ENCODE measurements around the gene PSME3. TPM values are rescaled to one million over a fixed set of nuclear protein-coding genes. Genes with fewer than 3 reads are reported as not detected.

The PSME3 gene
- total RNA-seq, 1 experiment from 2014 or later, result 163 TPM

DNA sequence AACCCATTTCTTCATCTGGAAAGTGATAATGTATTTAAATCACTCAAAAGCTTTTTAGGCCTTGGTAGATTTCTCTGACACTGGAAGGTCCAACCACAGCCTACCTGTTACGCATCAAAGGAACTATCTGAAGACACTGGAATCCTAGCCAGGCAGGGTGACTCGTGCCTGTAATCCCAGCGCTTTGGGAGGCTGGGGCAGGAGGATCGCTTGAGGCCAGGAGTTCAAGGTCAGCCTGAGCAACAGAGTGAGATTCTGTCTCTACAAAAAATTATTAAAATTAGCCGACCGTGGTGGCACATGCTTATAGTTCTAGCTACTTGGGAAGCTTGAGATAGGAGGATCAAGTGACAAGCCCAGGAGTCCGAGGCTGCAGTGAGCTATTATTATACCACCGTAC lies 49.0 kb downstream of the PSME3 start:
- DNase-seq (ENCODE audit: low read depth, low spot score) (no peak), ATAC-seq (no peak)
- Histone ChIP-seq H3K4me1 (ENCODE audit: control insufficient read depth in 1 of 2, insufficient read depth in 2 of 2, low read length in 2 of 2) (no peaks in the 10 kb centered on the region; a peak in 1 of 4 replicates), H4K20me1 (ENCODE audit: insufficient read depth) (no peaks in the 10 kb centered on the region), H3K36me3 (ENCODE audit: control insufficient read depth in 1 of 2, insufficient read depth in 2 of 2, low read length in 2 of 2) (no peaks in the 10 kb centered on the region), H3K79me2 (ENCODE audit: insufficient read depth, low read length) (no peaks in the 10 kb centered on the region), H3K4me2 (ENCODE audit: low read length) (no peak overlapping the region), H3K4me3 (replicated peaks in 1 of 2; ENCODE audit: low read depth in 1 of 2, low read length in 2 of 2) (no peak overlapping the region), H3K9ac (ENCODE audit: low read length) (no peak overlapping the region), H3K27ac (ENCODE audit: low read depth, low read length) (no peak overlapping the region), H3K9me3 (ENCODE audit: control insufficient read depth in 1 of 2, insufficient read depth in 1 of 2, low read depth in 1 of 2, low read length in 2 of 2) (no peaks in the 10 kb centered on the region), H2AFZ (ENCODE audit: low read depth, low read length, poor library complexity, severe bottlenecking) (no peak overlapping the region), H3K9me2 (ENCODE audit: insufficient read depth) (no peaks in the 10 kb centered on the region), H3K27me3 (ENCODE audit: insufficient read depth, low read length) (no peaks in the 10 kb centered on the region)
- CTCF ChIA-PET, result no interaction called here
- TF ChIP-seq ZNF274 (IDR thresholded peaks at IDR 0.05; ENCODE audit: low read depth, low read length) (no peak), SIN3A (IDR thresholded peaks at IDR 0.05; ENCODE audit: low read depth) (no peak), POLR2A (IDR thresholded peaks at IDR 0.05; ENCODE audit: borderline replicate concordance, extremely low read depth, insufficient read depth, insufficient read length) (no peak), EZH2phosphoT487 (IDR thresholded peaks at IDR 0.05; ENCODE audit: borderline replicate concordance) (no peak), CBX3 (IDR thresholded peaks at IDR 0.05; ENCODE audit: low read depth) (no peak), FOSL1 (IDR thresholded peaks at IDR 0.05; ENCODE audit: low read depth) (no peak), EGR1 (IDR thresholded peaks at IDR 0.05; ENCODE audit: low read depth) (no peak), RAD21 (IDR thresholded peaks at IDR 0.05; ENCODE audit: low read depth) (no peak), POLR2AphosphoS5 (IDR thresholded peaks at IDR 0.05; ENCODE audit: low read depth, low read length) (no peak), TCF7L2 (IDR thresholded peaks at IDR 0.05; ENCODE audit: borderline replicate concordance, extremely low read depth, insufficient read depth, insufficient read length) (no peak), ZFX (IDR thresholded peaks at IDR 0.05) (no peak), YY1 (IDR thresholded peaks at IDR 0.05; ENCODE audit: extremely low read depth, insufficient replicate concordance, low read depth, low read length) (no peak), SP1 (IDR thresholded peaks at IDR 0.05; ENCODE audit: low read depth) (no peak), CEBPB (IDR thresholded peaks at IDR 0.05; ENCODE audit: low read depth) (no peak), JUND (IDR thresholded peaks at IDR 0.05) (no peak), EZH2 (IDR thresholded peaks at IDR 0.05) (no peak)
- TF ChIP-seq, protein P1, sequence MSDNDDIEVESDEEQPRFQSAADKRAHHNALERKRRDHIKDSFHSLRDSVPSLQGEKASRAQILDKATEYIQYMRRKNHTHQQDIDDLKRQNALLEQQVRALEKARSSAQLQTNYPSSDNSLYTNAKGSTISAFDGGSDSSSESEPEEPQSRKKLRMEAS (IDR thresholded peaks at IDR 0.05), result no peak
- TF ChIP-seq, protein P2, sequence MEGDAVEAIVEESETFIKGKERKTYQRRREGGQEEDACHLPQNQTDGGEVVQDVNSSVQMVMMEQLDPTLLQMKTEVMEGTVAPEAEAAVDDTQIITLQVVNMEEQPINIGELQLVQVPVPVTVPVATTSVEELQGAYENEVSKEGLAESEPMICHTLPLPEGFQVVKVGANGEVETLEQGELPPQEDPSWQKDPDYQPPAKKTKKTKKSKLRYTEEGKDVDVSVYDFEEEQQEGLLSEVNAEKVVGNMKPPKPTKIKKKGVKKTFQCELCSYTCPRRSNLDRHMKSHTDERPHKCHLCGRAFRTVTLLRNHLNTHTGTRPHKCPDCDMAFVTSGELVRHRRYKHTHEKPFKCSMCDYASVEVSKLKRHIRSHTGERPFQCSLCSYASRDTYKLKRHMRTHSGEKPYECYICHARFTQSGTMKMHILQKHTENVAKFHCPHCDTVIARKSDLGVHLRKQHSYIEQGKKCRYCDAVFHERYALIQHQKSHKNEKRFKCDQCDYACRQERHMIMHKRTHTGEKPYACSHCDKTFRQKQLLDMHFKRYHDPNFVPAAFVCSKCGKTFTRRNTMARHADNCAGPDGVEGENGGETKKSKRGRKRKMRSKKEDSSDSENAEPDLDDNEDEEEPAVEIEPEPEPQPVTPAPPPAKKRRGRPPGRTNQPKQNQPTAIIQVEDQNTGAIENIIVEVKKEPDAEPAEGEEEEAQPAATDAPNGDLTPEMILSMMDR (IDR thresholded peaks at IDR 0.05 in 2 of 3, conservative IDR thresholded peaks at IDR 0.05 in 1 of 3; ENCODE audit: borderline replicate concordance in 1 of 3, insufficient read depth in 1 of 3, low read depth in 2 of 3, low read length in 2 of 3), result no peak
- TF ChIP-seq, protein P3, sequence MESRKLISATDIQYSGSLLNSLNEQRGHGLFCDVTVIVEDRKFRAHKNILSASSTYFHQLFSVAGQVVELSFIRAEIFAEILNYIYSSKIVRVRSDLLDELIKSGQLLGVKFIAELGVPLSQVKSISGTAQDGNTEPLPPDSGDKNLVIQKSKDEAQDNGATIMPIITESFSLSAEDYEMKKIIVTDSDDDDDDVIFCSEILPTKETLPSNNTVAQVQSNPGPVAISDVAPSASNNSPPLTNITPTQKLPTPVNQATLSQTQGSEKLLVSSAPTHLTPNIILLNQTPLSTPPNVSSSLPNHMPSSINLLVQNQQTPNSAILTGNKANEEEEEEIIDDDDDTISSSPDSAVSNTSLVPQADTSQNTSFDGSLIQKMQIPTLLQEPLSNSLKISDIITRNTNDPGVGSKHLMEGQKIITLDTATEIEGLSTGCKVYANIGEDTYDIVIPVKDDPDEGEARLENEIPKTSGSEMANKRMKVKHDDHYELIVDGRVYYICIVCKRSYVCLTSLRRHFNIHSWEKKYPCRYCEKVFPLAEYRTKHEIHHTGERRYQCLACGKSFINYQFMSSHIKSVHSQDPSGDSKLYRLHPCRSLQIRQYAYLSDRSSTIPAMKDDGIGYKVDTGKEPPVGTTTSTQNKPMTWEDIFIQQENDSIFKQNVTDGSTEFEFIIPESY (IDR thresholded peaks at IDR 0.05; ENCODE audit: extremely low read depth, insufficient replicate concordance, low read length), result no peak
- TF ChIP-seq, protein P4, sequence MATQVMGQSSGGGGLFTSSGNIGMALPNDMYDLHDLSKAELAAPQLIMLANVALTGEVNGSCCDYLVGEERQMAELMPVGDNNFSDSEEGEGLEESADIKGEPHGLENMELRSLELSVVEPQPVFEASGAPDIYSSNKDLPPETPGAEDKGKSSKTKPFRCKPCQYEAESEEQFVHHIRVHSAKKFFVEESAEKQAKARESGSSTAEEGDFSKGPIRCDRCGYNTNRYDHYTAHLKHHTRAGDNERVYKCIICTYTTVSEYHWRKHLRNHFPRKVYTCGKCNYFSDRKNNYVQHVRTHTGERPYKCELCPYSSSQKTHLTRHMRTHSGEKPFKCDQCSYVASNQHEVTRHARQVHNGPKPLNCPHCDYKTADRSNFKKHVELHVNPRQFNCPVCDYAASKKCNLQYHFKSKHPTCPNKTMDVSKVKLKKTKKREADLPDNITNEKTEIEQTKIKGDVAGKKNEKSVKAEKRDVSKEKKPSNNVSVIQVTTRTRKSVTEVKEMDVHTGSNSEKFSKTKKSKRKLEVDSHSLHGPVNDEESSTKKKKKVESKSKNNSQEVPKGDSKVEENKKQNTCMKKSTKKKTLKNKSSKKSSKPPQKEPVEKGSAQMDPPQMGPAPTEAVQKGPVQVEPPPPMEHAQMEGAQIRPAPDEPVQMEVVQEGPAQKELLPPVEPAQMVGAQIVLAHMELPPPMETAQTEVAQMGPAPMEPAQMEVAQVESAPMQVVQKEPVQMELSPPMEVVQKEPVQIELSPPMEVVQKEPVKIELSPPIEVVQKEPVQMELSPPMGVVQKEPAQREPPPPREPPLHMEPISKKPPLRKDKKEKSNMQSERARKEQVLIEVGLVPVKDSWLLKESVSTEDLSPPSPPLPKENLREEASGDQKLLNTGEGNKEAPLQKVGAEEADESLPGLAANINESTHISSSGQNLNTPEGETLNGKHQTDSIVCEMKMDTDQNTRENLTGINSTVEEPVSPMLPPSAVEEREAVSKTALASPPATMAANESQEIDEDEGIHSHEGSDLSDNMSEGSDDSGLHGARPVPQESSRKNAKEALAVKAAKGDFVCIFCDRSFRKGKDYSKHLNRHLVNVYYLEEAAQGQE (IDR thresholded peaks at IDR 0.05; ENCODE audit: low read depth), result no peak
- RAD21 ChIA-PET (ENCODE audit: low non-redundant PET in 1 of 2, low total read pairs in 2 of 2, uncharacterized antibody in 2 of 2, unreplicated experiment in 2 of 2), result no interaction called here
- intact Hi-C loops (cut with micrococcal nuclease), result no loop called here
- BruUV-seq (replicated peaks), result no TSS peak
- POLR2A ChIA-PET, result no interaction called here
